Endothelial cell of umbilical vein (primary cell): Measurements from ENCODE around the gene SERF2. TPM values are rescaled to one million over a fixed set of nuclear protein-coding genes. Genes with fewer than 3 reads are reported as not detected.

Source experiments
- BruUV-seq: library from RNA; stranded (reverse); fragments of 400-500 nt; replicated peaks from 2 replicates; lab custom pipeline; 2021; lab: Mats Ljungman, UMichigan
- CTCF ChIA-PET: fragments of 300-600, 350-600 bp; sonication (Branson Sonifier 250); formaldehyde crosslinking; loops from one replicate; lab custom pipeline; 2021; ENCODE audit warnings: antibody characterized with exemption, inconsistent platforms; lab: Charles Lee
- POLR2A ChIA-PET: fragments of 300-600, 350-600 bp; sonication (Branson Sonifier 250); formaldehyde crosslinking; loops from one replicate; lab custom pipeline; 2021; ENCODE audit warnings: antibody characterized with exemption, inconsistent platforms; lab: Charles Lee
- DNase-seq: peaks from one replicate; pipeline ENCODE4 v3.0.0-alpha.2; 2011; ENCODE audit warnings: low read depth, low spot score
- FAIRE-seq: peaks from 2 replicates; lab custom pipeline; 2011; peaks lifted over from hg19 to GRCh38; lab: Jason Lieb, UNC
- H2AFZ ChIP-seq: 2 replicates; pipeline ENCODE4 v1.6.0; 2012; ENCODE audit warnings: low read depth, low read length, control low read depth, inconsistent platforms
- H3K27ac ChIP-seq: 2 replicates; pipeline ENCODE4 v1.5.1; 2011; ENCODE audit warnings: low read depth, mild to moderate bottlenecking, control low read depth, low read length, moderate library complexity; ENCODE audit not compliant: insufficient read depth
- H3K27me3 ChIP-seq, 2 experiments: 2 replicates each; pipeline versions ENCODE4 v1.6.0 to v1.6.1; 2011; ENCODE audit warnings: low read length in 2 of 2, mixed read lengths in 1 of 2; ENCODE audit not compliant: control insufficient read depth in 2 of 2, insufficient read depth in 2 of 2
- H3K36me3 ChIP-seq, 2 experiments: 2 replicates in 1 of 2; 3 replicates in 1 of 2; pipeline ENCODE4 v1.5.1; 2011; ENCODE audit warnings: low read length in 2 of 2, mild to moderate bottlenecking in 1 of 2, moderate library complexity in 1 of 2; ENCODE audit not compliant: control insufficient read depth in 2 of 2, insufficient read depth in 2 of 2; ENCODE audit errors: extremely low read depth in 1 of 2
- H3K4me1 ChIP-seq: 3 replicates; pipeline ENCODE4 v1.5.1; 2011; ENCODE audit warnings: mild to moderate bottlenecking, low read length; ENCODE audit not compliant: control insufficient read depth, insufficient read depth; ENCODE audit errors: extremely low read depth
- H3K4me2 ChIP-seq: 2 replicates; pipeline ENCODE4 v1.6.1; 2011; ENCODE audit warnings: low read length, control low read depth, mixed read lengths; ENCODE audit not compliant: insufficient read depth
- H3K4me3 ChIP-seq, 3 experiments: fragments of 200-600 bp in 1 of 3; sonication (generic), shearing (Covaris generic) in 1 of 3; replicated peaks in 1 of 3; 2 replicates each; pipeline ENCODE4 v1.5.1; 2011 to 2016; ENCODE audit warnings: control low read depth in 3 of 3, low read length in 3 of 3, mild to moderate bottlenecking in 2 of 3, inconsistent platforms in 1 of 3, low read depth in 1 of 3, moderate library complexity in 1 of 3; ENCODE audit not compliant: insufficient read depth in 1 of 3
- H3K79me2 ChIP-seq: 2 replicates; pipeline ENCODE4 v1.6.0; 2012; ENCODE audit warnings: low read length, inconsistent platforms; ENCODE audit not compliant: control insufficient read depth, insufficient read depth
- H3K9ac ChIP-seq: replicated peaks from 2 replicates; pipeline ENCODE3; 2011; ENCODE audit warnings: low read length, control low read depth; ENCODE audit not compliant: insufficient read depth; ENCODE audit errors: extremely low read depth
- H3K9me1 ChIP-seq: replicated peaks from 3 replicates; pipeline ENCODE4 v1.6.0; 2011; ENCODE audit warnings: mild to moderate bottlenecking, low read length; ENCODE audit not compliant: control insufficient read depth, insufficient read depth; ENCODE audit errors: extremely low read depth
- H3K9me3 ChIP-seq: replicated peaks from 2 replicates; pipeline ENCODE4 v1.5.1; 2012; ENCODE audit warnings: low read length, inconsistent platforms; ENCODE audit not compliant: control insufficient read depth, insufficient read depth
- H4K20me1 ChIP-seq: replicated peaks from 2 replicates; pipeline ENCODE3; 2011; ENCODE audit warnings: mild to moderate bottlenecking, low read length; ENCODE audit not compliant: control insufficient read depth, insufficient read depth; ENCODE audit errors: extremely low read depth
- CTCF ChIP-seq, 2 donors: IDR thresholded peaks; 1 replicate in 1 of 2; 2 replicates in 1 of 2; pipeline ENCODE4 v1.5.1; 2011; ENCODE audit warnings: low read length in 2 of 2, mild to moderate bottlenecking in 2 of 2, moderate library complexity in 2 of 2, control low read depth in 1 of 2, inconsistent platforms in 1 of 2, low read depth in 1 of 2; ENCODE audit not compliant: insufficient read depth in 1 of 2; ENCODE audit errors: extremely low read depth in 1 of 2
- EZH2 ChIP-seq: IDR thresholded peaks from 2 replicates; pipeline ENCODE4 v1.6.1; 2012; ENCODE audit warnings: borderline replicate concordance, low read depth, mild to moderate bottlenecking, moderate library complexity, low read length, inconsistent platforms; ENCODE audit not compliant: severe bottlenecking
- FOS ChIP-seq: IDR thresholded peaks from 2 replicates; pipeline ENCODE4 v1.6.1; 2011; ENCODE audit warnings: mild to moderate bottlenecking, low read length, moderate library complexity, borderline replicate concordance; ENCODE audit not compliant: insufficient read depth
- GATA2 ChIP-seq: IDR thresholded peaks from 2 replicates; pipeline ENCODE4 v1.7.0; 2011; ENCODE audit warnings: low read depth, mild to moderate bottlenecking, moderate library complexity, mixed read lengths, low read length; ENCODE audit not compliant: insufficient read length, insufficient read depth
- JUN ChIP-seq: IDR thresholded peaks from 2 replicates; pipeline ENCODE4 v1.6.1; 2011; ENCODE audit warnings: borderline replicate concordance, low read depth; ENCODE audit not compliant: insufficient read length, insufficient read depth
- MAX ChIP-seq: IDR thresholded peaks from 2 replicates; pipeline ENCODE4 v1.6.1; 2011; ENCODE audit not compliant: insufficient read depth, insufficient read length
- MYC ChIP-seq: IDR thresholded peaks from one replicate; pipeline ENCODE4 v1.6.1; 2011; ENCODE audit warnings: mild to moderate bottlenecking, low read depth, low read length
- POLR2A ChIP-seq: IDR thresholded peaks from 2 replicates; pipeline ENCODE4 v1.6.1; 2012; ENCODE audit warnings: low read depth, mild to moderate bottlenecking, control low read depth, low read length
- POLR2AphosphoS5 ChIP-seq: IDR thresholded peaks from 2 replicates; pipeline ENCODE4 v1.6.1; 2012; ENCODE audit warnings: low read depth, mild to moderate bottlenecking, control low read depth, low read length, moderate library complexity; ENCODE audit not compliant: insufficient read depth
- dilution Hi-C: fragments of 300-500 bp; cut with MboI; formaldehyde crosslinking; loops from one replicate; pipeline ENCODE4 v1.15.0; 2019; ENCODE audit warnings: low sequenced_read_pairs; ENCODE audit not compliant: extremely low pct_ligation_motif_present
- intact Hi-C: fragments of 100-400 bp; cut with micrococcal nuclease; formaldehyde crosslinking; loops from one replicate; pipeline ENCODE4 v1.10.0; 2022
- polyA plus RNA-seq, 4 experiments: library from polyadenylated mRNA; depleted of rRNA in 3 of 4; stranded (reverse) in 3 of 4; unstranded in 1 of 4; fragments of >200 nt; gene quantifications; 2 replicates each; pipeline versions ENCODE4 v1.2.1 to v1.2.3, GENCODE V29; 2011 to 2012; ENCODE audit warnings: missing spikeins in 1 of 4
- total RNA-seq: library from RNA; stranded (reverse); gene quantifications from 2 replicates; pipeline ENCODE4 v1.2.3, GENCODE V29; 2021

SERF2 gene
- total and polyA plus RNA-seq, 2 donors (not counting 3 experiments of a cell fraction or from before 2014, with no cell fraction given): 970 to 1,481 TPM

- intact Hi-C loops: loop anchor here (10.0 kb wide), 1 partner anchor 234 kb away; the partner anchor contains the start of gene MAP1A
- H3K4me3 ChIP-seq: peak overlapping the region in 2 of 3 experiments; percentile 12 to 93
- H3K9me3 ChIP-seq: no peaks in the 10 kb centered on the region
- H3K4me2 ChIP-seq: peak overlapping the region; percentile 80
- peaks cover 12% of the 10 kb centered on the region for H4K20me1 ChIP-seq
- no TSS peak for BruUV-seq
- dilution Hi-C loops: no loop called here
- H2AFZ ChIP-seq: no peak overlapping the region
- H3K36me3 ChIP-seq: peaks cover 0 to 10% of the 10 kb centered on the region in 2 experiments
- no peaks in the 10 kb centered on the region for H3K9me1 ChIP-seq
- DNase-seq: no peak
- H3K27ac ChIP-seq: no peak overlapping the region
- no peak overlapping the region for H3K9ac ChIP-seq
- peak; percentile 65 for FAIRE-seq
- H3K27me3 ChIP-seq: no peaks in the 10 kb centered on the region
- peaks cover 4% of the 10 kb centered on the region for H3K4me1 ChIP-seq
- ChIA-PET POLR2A (interaction anchor here (0.7 kb wide), 1 partner anchor 52 kb away, joined by 4 read pairs; the partner anchor contains the start of gene HYPK), CTCF (no interaction called here)
- H3K79me2 ChIP-seq: peaks cover 71% of the 10 kb centered on the region
- no peak for TF ChIP-seq CTCF (IDR thresholded peaks at IDR 0.05; ENCODE audit: extremely low read depth in 1 of 2, insufficient read depth in 1 of 2, low read depth in 1 of 2, low read length in 2 of 2)
- TF ChIP-seq EZH2: no peak
- TF ChIP-seq MYC: no peak
- no peak for TF ChIP-seq GATA2
- TF ChIP-seq MAX: no peak
- TF ChIP-seq JUN: no peak
- TF ChIP-seq POLR2A: no peak
- no peak for TF ChIP-seq POLR2AphosphoS5
- TF ChIP-seq FOS: no peak
Observed at GRCh38 chr15:43748376-43748775, 43.7 kb upstream of the SERF2 start.
